DMS79 (cell line): ENCODE results near the gene FOXC1.

Source experiments
- DNase-seq: peaks from one replicate; lab custom pipeline; 2025; lab: John Stamatoyannopoulos, UW

FOXC1 gene

GRCh38 chr6:1643830-1644445, 34.2 kb downstream of the FOXC1 start:
- DNase-seq = no peak

GRCh38 chr6:1644516-1645060, 34.9 kb downstream of the FOXC1 start:
- no peak for DNase-seq

- DNase-seq = no peak
Observed at GRCh38 chr6:1645466-1646185, 35.9 kb downstream of the FOXC1 start.

GRCh38 chr6:1651362-1651761, 41.6 kb downstream of the FOXC1 start:
- no peak for DNase-seq

- no peak for DNase-seq
Observed at GRCh38 chr6:1652842-1653241, 43.1 kb downstream of the FOXC1 start.

GRCh38 chr6:1654054-1654453, 44.3 kb downstream of the FOXC1 start:
- no peak for DNase-seq

- no peak for DNase-seq
Observed at GRCh38 chr6:1657116-1657770, 47.5 kb downstream of the FOXC1 start.

- DNase-seq = no peak
Observed at GRCh38 chr6:1657771-1658165, 48.1 kb downstream of the FOXC1 start.

- no peak for DNase-seq
Observed at GRCh38 chr6:1658212-1659005, 48.7 kb downstream of the FOXC1 start.

- DNase-seq = no peak
Observed at GRCh38 chr6:1659816-1660215, 50.1 kb downstream of the FOXC1 start.

- DNase-seq = no peak
Observed at GRCh38 chr6:1662534-1662933, 52.8 kb downstream of the FOXC1 start.
